ENCODE measurements around the gene DSTN. TPM values are rescaled to one million over a fixed set of nuclear protein-coding genes. Genes with fewer than 3 reads are reported as not detected.
A peak's percentile ranks its signal among the peaks of the same experiment; 100 is the strongest.

DSTN gene
- total RNA-seq, 4 donors from 2014 or later: 280 to 589 (median 373) TPM

DNA sequence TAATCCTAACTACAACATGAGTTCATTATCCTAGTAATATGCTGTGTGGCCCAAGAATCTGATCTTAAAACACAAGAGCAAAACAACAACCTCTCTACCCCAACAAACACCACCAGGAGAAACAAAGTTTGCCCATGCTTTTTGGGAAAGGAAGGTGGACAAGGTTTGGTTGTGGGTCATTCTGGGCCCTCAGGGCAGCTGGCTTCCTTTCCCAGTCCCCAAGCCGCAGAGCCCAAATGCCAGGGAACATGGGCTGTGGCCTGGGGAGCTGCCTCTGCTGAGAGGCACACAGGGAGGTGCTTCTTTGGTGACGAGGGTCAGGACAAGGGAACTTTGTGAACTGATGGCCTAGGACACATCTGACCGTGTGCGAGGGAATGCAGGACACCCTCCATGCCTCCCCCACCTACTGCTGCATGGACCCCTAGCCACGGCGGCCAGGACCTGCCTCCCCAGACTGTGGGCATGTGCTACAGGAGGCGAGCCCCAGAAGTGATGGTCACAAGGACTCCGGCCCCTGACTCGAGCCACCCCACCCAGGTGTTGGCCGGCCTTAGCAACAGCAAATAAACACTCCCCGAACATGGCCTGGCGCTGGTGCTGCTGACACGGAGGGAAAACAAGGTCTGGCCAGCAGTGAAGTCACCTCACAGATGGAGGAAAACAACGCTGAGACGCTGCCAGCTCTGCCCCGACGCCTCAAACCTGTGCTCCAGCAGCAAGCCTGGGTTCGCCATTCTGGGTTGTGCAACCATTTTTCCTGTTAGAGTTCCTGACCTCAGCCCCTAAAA is 56.5 kb downstream of the DSTN start:
- TF ChIP-seq CTCF (IDR thresholded peaks at IDR 0.05) (no peak), POLR2AphosphoS5 (IDR thresholded peaks at IDR 0.05) (no peak), POLR2A (IDR thresholded peaks at IDR 0.05) (no peak), EP300 (IDR thresholded peaks at IDR 0.05; ENCODE audit: low read depth) (no peak)
- DNase-seq: no peak
- intact Hi-C loops (cut with DNase I; ENCODE audit: low total_unique reads) (no loop called here), in situ Hi-C loops (cut with MboI; ENCODE audit: low pct_ligation_motif_present in 1 of 4, low pct_unique_long_range_greater_than_20kb in 1 of 4, low sequenced_read_pairs in 3 of 4) (loop anchor here in 2 of 4 donors (25.0 kb wide), 1 partner anchor 89 kb away; the partner anchor contains the start of gene BFSP1 (in 2 of the 2))
- Histone ChIP-seq H3K9me3 (no peaks in the 10 kb centered on the region), H3K4me1 (no peaks in the 10 kb centered on the region), H3K27me3 (no peaks in the 10 kb centered on the region), H3K36me3 (peaks cover 0 to 62% (median 25%) of the 10 kb centered on the region in 4 donors), H3K4me3 (no peak overlapping the region), H3K27ac (peak overlapping the region in 3 of 4 donors; percentile 23 to 47 (median 34))
- WGBS, 2 donors (ENCODE audit: low coverage in 1 of 2): 64 to 100% methylated on average over 1 to 16 of the region's 18 CpGs

- H3K4me3 ChIP-seq: no peak overlapping the region
- no peaks in the 10 kb centered on the region for H3K27me3 ChIP-seq
- in situ Hi-C loops (cut with MboI; ENCODE audit: low pct_ligation_motif_present in 1 of 4, low pct_unique_long_range_greater_than_20kb in 1 of 4, low sequenced_read_pairs in 3 of 4): loop anchor here in 2 of 4 donors (25.0 kb wide), 1 partner anchor 90 kb away; the partner anchor contains the start of gene BFSP1 (in 2 of the 2)
- peaks cover 0 to 60% (median 22%) of the 10 kb centered on the region in 4 donors for H3K36me3 ChIP-seq
- H3K4me1 ChIP-seq: no peaks in the 10 kb centered on the region
- H3K9me3 ChIP-seq: no peaks in the 10 kb centered on the region
- intact Hi-C loops (cut with DNase I; ENCODE audit: low total_unique reads): no loop called here
- H3K27ac ChIP-seq: peak overlapping the region in 2 of 4 donors; percentile 20 to 36
- 85% methylated on average over 27 of the region's 27 CpGs; no CpG with 5 or more reads in 1 of the 2 donors for WGBS, 2 donors (ENCODE audit: low coverage in 1 of 2)
- TF ChIP-seq CTCF (IDR thresholded peaks at IDR 0.05) (no peak), POLR2A (IDR thresholded peaks at IDR 0.05) (no peak), EP300 (IDR thresholded peaks at IDR 0.05; ENCODE audit: low read depth) (no peak), POLR2AphosphoS5 (IDR thresholded peaks at IDR 0.05) (no peak)
- no peak for DNase-seq
These were observed 57.5 kb downstream of the DSTN start for GRCh38 chr20:17627101-17627955.

- Histone ChIP-seq H3K27me3 (no peaks in the 10 kb centered on the region), H3K9me3 (no peaks in the 10 kb centered on the region), H3K36me3 (peaks cover 0 to 57% (median 23%) of the 10 kb centered on the region in 4 donors), H3K27ac (no peak overlapping the region), H3K4me3 (no peak overlapping the region), H3K4me1 (no peaks in the 10 kb centered on the region)
- in situ Hi-C loops (cut with MboI; ENCODE audit: low pct_ligation_motif_present in 1 of 4, low pct_unique_long_range_greater_than_20kb in 1 of 4, low sequenced_read_pairs in 3 of 4): loop anchor here in 2 of 4 donors (25.0 kb wide), 1 partner anchor 91 kb away; the partner anchor contains the start of gene BFSP1 (in 2 of the 2)
- intact Hi-C loops (cut with DNase I; ENCODE audit: low total_unique reads): no loop called here
- DNase-seq: no peak
- 95% methylated on average over 18 of the region's 18 CpGs; no CpG with 5 or more reads in 1 of the 2 donors for WGBS, 2 donors (ENCODE audit: low coverage in 1 of 2)
- TF ChIP-seq EP300 (IDR thresholded peaks at IDR 0.05; ENCODE audit: low read depth) (no peak), POLR2A (IDR thresholded peaks at IDR 0.05) (no peak), POLR2AphosphoS5 (IDR thresholded peaks at IDR 0.05) (no peak), CTCF (IDR thresholded peaks at IDR 0.05) (no peak)
These were observed 58.4 kb downstream of the DSTN start for GRCh38 chr20:17628101-17628841.

Measured in transverse colon (tissue), 4 donors.